HG03039 (cell line): ENCODE measurements around the gene MBD4.
A peak's percentile ranks its signal among the peaks of the same experiment; 100 is the strongest.
"Not testable (repeated sequence)": the region's sequence is repeated elsewhere in the genome, so short reads cannot be mapped to it uniquely, and the experiment has no call there.

Experiments used
- ATAC-seq: cut with Tn5 transposase; IDR thresholded peaks from one replicate; pipeline ENCODE4 v1.9.1; 2021; ENCODE audit warnings: mild to moderate bottlenecking, moderate library complexity; ENCODE audit not compliant: unreplicated experiment

Gene MBD4

DNA sequence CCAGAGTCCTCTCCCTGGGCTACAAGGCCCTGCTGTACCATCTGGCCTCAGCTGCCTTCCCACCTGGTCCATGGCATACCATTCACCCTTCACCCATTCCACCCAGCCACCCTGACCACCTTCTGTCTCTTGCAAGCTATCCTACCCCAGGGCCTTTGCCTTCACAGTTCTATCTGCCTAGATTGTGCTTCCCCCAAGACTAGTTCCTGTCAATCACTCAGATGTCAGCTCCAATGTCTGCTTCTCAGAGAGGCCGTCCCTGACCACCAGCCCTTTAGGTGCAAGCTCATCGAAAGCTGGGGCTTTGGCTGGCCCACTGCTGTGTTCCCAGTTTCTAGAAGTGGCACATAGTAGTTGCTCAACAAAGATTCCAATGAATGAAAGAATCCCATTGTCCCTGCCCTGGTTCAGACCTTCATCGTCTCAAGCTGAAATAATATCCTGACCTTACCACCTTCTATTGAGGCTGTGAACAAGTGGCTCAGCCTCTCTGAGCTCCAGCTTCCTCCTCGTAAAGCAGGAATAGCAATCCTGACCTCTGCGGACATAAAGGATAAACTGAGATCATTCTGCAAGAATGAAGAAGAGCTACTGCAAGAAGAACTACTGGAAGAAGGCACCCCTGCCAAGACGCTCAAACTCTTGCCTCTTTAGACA is 27.1 kb downstream of the MBD4 start:
- ATAC-seq = no peak

DNA sequence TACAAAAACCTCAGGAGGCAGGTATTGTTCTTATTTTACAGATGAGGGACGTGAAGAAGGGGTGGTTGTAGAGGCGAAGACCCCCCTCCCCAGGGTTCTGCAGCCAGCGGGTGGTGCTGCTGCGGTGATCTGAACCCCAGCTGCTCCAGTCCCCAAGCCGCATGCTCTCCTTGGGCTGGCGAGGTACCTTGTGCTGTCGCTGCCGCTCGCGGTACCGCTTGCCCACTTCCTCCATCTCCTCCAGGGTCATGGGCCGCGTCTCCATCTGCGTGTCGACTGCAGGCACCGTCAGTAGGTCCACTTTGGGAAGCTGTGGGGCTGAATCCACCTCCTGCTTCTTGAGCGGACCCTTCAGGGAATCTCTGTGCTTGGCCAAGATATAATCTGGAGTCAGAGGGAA is 28.8 kb downstream of the MBD4 start:
- no peak for ATAC-seq

DNA sequence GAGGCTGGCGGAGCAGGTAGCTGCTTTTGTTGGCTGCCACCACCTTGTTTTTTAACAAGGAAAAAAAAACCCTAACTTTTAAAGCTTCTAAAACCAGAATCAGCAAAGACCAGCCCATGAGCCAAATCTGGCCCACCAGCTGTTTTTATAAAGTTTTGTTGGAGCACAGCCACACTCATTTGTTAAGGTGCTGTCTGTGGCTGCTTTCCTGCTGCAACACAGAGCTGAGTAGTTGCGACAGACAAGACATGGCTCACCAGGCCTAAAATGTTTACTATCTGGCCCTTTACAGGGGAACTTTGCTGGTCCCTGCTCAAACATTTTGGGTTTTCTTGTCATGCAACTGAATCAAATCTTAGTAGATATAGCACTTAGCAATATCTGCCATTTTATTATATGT is 30.2 kb downstream of the MBD4 start:
- no peak for ATAC-seq

DNA sequence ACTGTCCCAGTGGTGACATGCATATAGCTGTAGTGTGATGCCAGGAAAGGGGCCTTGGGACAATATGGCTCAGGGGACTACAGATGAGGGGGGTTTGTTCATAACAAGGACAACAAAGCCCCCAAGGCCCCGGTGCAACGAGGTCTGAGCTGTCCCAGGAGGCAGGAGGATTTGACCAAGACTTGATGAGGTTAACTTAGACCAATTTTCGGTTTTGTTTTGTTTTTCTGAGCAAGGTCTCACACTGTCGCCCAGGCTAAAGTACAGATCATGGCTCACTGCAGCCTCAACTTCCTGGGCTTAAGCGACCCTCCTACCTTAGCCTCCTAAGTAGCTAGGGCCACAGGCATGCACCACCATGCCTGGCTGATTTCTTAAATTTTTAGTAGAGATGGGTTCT is 35.1 kb downstream of the MBD4 start:
- no peak for ATAC-seq

DNA sequence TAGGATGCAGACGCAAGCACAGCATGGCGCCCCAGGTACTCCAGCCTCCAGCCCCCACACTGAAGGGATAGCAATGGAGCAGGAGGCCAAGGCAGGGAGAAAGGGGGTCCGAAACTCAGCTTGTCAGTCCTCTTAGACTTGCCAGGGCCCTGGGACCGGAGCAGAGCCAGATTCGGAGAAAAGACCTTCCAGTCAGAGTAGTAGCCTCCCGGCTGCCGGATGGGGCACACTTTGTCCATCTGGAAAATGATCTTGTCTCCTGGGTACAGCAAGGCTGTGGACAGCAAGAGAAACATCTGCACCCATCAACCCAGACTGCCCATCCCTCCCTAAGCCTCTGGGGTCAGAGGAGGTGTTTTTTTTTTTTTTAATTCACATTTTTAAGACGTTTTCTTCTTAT is 35.6 kb downstream of the MBD4 start:
- no peak for ATAC-seq

DNA sequence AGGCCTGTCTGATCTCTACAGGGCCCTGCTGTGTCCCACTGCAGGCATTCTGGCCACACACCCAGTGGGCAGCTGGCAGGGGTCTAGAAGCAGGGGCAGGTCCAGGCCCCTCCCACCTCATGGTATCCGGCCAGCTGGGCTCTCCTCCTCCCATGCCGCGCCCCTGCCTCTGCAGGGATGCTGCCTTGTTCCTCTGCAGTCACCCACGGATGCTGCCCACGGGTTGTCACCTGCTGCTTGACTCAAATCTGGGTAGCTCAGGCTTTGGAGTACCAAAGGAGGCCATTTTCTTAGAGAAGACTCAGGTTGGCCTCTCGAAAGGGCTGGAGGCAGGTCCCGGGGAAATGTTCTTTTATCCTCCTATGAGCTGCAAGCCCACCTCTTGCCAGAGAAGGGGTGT is 36.3 kb downstream of the MBD4 start:
- no peak for ATAC-seq

DNA sequence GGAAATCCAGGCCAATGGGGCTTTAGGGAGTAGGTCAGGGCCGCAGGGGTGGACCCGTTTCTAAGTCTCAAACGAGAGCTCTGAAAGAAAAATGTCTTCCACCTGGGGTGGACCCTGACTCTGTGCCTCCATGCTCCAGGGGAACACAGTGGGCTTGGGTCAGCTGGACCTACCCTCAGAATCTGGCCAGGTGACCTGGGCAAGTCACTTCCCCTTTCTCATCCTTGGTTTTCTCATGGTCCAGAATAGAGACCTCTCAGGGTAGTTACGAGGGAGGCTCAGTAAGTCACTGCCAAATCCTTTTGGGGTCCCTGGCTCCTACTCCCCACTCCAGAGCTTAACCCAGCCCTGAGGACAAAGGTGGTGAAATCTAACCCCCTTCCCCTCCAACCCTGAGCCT is 37.1 kb downstream of the MBD4 start:
- no peak for ATAC-seq

DNA sequence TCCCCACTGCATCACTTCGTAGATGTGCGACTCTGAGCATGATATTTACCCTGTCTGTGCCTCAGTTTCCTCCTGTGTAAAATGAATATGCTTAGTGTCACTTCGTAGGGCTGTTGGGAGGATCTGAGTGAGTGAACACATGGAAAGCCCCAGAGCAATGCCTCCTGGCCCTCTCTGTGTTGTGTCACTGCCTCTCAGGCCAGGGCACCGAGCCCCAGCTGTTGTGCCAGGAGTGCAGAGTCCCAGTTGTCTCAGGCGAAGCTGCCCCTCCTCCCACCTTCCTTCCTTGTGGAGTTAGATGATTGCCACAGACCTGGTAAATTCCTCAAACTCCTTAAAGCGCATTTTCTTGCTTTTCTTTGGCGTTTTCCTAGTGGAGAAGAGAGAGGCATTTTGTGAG is 37.5 kb downstream of the MBD4 start:
- ATAC-seq = no peak

DNA sequence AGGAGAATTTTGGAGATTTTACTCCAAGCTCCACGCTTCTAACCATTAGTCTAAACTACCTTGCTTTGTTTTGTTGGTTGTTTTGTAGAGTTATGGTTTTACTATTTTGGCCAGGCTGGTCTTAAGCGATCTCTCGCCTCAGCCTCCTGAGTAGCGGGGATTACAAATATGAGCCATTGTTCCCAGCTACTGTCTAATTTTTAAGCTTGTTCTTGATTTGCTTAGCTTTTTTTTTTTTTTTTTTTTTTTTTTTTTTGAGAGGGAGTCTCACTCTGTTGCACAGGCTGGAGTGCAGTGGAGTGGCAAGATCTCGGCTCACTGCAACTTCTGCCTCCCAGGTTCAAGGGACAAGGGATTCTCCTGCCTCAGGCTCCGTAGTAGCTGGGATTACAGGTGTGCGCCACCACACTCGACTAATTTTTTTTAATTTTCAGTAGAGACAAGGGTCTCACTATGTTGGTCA is 39.8 kb downstream of the MBD4 start:
- no peak for ATAC-seq

DNA sequence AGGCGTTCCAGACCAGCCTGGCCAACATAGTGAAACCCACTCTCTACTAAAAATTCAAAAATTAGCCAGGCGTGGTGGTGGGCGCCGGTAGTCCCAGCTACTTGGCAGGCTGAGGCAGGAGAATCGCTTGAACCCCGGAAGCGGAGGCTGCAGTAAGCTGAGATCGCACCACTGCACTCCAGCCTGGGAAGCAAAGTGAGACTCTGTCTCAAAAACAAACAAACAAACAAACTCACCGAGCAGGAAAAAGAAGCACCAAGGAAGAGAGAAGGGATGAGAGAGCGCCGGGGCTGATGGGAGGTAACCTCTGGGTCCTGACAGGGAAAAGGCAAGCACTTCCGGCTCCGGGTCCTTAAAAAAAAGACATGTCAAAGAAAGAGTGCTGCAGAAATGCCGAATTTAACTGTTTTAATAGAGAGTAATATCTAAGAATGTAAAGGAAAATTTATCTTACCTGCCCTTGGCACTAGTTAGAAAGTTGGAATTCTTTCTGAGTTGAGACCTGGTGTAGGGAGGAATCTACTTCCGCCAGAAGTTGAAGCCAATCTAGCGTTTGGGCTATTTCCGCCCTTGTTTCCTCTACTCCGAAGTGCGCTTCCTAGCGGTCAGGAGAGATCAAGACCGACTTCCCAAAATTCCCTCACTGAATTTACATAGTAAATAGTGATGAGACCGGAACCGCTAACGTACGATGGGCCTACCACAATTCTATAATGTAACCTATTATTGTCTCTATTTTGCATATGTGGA is 40.4 kb downstream of the MBD4 start:
- peak; percentile 66 for ATAC-seq

DNA sequence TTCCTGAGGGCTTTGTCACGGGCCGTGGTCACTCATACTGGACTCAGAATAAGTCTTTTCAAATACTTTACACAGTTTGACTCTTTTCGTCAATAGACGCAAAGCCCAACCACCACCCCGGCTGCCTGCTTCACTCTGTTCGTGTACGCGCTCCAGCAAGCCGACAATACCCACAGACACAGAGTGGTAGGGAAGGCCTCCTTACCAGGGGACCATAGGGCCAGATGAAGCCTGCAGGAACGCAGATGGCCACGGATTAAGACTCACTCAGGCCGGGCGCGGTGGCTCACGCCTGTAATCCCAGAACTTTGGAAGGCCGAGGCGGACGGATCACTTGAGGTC is 41.0 kb downstream of the MBD4 start:
- ATAC-seq = peak; percentile 4

DNA sequence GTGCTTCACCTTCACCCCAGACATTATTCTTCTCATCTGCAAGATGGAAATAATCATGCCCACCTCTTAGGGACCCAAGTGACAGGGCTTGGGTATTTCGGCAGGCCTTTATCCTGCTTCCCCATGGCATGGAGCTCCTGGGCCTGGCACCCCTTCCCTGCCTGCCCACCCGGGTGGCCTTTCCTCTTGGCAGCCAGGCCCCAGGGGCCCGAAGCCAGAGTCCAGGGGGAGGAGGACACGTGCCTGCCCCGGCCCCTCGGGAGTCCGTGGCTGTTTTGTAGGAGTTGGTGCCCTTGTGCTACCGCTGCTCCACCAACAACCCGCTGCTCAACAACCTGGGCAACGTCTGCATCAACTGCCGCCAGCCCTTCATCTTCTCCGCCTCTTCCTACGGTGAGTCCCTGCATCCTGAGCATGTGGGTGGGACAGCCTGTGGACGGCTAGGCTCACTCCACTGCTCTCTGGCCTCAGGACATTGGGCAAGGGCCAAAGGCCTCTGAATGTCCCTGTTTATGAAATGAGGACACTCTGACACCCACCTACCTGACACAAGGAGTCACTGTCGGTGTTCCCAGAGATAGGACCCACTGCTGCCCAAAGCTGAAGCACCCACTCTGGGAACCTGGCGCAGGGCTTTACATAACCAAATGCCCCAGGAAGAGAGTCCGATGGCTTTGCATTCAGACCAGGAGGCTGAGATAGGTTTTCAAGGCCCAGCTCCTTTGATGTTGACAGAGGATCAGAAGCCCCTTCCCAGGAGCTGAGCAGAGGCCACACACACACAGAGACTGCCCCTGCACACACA is 45.8 kb downstream of the MBD4 start:
- ATAC-seq = not testable (repeated sequence)

DNA sequence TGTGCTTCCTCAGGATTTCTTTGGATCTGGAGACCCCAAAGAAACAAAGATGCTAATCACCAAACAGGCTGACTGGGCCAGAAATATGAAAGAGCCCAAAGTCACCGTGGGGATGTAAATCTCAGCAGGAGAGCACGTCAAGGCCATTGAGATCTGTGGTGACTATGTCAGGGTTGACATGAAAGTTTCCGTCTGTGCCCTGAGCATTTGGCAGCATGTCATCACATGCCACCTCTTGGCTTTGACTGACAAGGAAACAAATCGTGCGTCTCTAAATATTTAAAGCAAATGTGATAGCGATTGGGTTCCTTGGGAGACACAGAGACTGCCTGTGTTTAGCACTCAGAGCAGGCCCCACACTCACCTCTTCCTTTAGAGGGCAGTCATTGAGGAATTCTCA is 46.5 kb downstream of the MBD4 start:
- no peak for ATAC-seq

DNA sequence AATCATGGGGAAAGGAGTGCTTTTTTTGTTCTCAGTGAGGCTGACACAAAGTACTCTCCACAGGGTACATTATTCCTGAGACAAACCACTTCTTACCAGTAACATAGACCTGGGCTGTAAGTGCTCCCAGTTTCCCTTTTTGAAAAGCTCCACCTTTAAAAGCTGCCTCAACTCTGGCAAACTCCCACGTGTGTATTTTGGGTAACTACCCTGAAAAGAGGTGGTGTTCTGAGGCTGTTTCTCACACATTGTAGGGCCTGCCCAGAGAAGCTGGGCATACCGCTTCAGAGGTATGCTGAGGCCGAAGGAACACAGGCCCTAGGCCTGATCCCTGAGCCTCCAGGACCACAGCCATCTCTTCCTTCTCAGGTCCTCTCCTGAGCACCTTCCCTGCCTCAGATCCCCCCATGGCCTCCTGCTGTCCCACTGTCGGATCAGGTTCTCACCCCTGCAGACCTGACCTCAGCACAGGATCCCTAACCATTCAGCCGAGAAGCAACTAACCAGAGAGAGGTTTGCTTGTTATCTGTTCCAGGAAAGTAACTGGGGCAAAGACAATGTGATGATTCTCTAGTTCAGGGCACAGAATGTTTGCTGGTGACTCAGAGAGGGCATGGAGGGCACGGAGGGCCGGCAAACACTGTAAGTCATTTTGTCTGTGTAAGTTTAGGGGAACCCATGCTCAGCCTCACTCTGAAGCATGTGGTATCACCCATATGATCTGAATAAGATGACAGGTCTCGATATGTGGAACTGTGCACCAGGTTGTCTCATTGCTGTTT is 47.5 kb downstream of the MBD4 start:
- not testable (repeated sequence) for ATAC-seq

DNA sequence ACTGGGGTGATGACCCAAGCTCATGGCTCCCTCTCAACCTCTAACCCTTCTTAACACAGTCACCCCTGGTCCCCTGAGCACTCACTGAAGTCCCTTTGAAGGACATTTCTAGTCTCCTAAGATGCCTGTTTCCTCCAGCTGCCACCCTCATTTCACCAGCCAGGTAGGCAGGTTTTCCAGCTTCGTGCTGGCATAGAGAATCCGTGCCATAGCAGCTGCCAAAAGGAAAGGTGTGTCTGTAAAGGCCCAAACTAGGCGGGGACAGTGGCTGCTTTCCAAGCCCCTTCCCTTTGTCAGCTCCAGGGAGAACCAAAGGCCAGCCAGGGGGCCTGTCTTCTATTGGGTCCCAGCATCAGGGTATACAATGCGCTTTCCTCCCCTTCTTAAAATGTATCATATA is 48.2 kb downstream of the MBD4 start:
- not testable (repeated sequence) for ATAC-seq

DNA sequence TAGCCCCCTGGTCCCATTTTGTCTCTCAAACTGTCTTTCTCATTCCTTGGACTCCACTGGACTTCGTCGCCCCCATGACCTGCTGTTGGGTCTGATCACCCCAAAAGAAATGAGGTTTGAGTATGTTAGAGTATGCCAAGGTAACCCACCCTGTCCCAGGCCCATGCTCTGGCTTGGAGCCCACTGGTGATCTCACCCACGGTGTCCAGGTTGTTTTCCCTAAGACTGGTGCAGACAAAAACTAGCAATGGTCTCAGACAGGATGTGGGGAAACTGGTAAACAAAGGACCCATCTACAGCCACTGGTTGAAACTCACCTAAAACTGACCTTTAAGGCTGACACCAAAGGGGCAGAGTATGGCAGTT is 50.2 kb downstream of the MBD4 start:
- ATAC-seq = no peak

DNA sequence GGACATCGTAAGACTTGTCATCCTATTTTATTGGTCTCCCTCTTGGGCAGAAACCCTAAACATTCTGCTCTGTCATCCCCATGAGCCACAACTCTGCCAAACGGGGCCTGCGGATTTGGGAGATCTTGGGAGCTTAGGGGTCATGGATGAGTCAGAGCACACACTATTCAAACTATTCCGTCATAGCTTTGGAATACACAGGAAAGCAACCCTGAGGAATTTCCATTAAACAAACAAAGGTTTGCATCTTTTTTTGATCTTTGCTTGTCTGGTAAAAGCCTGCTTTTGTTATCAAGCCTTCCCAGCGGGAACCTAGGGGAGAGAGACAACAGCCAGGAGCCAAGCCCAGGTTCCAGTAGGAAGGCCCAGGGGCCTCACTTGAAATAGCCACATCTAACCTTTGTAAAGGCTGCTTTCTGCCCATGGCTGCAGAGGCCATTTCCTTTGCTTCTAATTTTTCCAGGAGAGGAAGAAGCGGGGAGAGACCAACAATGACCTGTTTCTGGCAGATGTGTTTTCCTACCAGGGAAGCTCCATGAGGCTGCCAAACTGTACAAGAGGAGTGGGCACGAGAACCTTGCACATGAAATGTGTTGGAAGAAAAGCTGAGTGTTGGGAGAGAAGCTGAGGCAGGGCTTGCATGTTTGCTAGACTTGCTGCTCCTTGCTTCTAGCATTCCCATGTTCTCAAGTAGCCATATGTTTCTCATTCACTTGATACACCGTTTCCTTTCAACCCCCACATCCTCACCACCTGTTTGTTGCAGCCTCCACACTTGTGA is 50.8 kb downstream of the MBD4 start:
- not testable (repeated sequence) for ATAC-seq

DNA sequence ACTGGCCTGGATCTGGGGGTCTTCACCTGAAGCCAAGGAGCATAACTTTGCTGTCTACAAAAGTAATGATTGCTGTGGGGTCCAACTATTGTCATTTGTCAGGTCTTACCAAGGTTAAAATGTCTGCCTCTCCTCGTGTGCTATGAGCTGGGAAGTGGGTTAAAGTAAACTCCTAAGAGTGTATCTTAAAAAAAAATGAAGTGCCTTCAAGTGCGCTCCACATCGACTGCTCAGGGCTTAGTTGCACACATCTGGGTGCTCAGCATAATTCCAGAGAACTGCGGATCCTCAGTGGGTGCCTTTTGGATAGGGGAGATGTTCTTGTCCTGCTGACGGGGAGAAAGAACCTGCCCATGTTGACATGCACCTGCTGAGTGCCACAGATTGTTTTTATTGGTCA is 52.3 kb downstream of the MBD4 start:
- ATAC-seq = no peak

DNA sequence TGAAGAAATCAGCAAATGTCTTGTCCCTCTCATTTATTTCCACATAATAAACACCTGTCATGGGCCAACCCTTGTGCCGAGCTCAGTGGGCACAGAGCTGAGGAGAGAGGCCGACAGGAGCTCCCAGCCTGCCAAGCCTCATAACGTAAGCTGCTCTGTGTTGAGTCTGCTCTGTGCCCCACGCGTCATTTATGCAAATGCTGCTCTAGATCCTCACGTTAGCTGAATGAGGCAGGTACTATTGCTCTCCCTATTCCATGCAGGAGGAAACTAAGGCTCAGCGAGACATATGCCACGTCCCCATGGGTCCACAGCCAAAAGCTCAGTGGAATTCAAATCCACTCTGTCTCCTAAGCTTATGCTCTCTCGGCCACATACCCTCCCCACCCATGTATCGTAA is 52.8 kb downstream of the MBD4 start:
- ATAC-seq = no peak

DNA sequence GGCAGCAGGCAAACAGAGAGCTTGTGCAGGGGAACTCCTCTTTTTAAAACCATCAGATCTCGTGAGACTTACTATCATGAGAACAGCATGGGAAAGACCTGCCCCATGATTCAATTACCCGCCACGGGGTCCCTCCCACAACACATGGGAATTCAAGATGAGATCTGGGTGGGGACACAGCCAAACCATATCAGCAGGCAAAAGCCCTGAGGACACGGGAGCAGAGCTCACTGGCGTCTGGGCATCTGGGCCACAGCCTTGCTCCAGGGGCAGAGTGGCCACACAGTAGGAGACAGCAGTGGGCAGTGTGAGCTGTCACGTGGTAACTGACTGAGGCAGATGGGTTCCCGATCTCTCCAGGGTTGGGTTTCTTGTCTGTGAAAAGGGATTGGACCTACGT is 54.2 kb downstream of the MBD4 start:
- ATAC-seq = not testable (repeated sequence)
